UCSD-AML1 (cell line): ENCODE data around the gene REXO4.

Experiments
- DNase-seq: peaks from one replicate; lab custom pipeline; 2025; ENCODE audit not compliant: unreplicated experiment; lab: John Stamatoyannopoulos, UW

The REXO4 gene

GRCh38 chr9:133417541-133418461 is at the start of gene REXO4:
Gene REXO4 (minus strand): TSS chr9:133418010. CDS start chr9:133417844, 166 bp downstream.
- DNase-seq = peak; percentile 93

- no peak for DNase-seq
Measured at GRCh38 chr9:133467101-133467500, 49.3 kb upstream of the REXO4 start.

GRCh38 chr9:133465984-133466383 is 48.2 kb upstream of the REXO4 start:
- no peak for DNase-seq

- no peak for DNase-seq
Measured at GRCh38 chr9:133464638-133465037, 46.8 kb upstream of the REXO4 start.

GRCh38 chr9:133463864-133464615 is 46.2 kb upstream of the REXO4 start:
- DNase-seq = no peak

GRCh38 chr9:133463234-133463863 is 45.5 kb upstream of the REXO4 start:
- no peak for DNase-seq

- DNase-seq = no peak
Measured at GRCh38 chr9:133461975-133462374, 44.2 kb upstream of the REXO4 start.

- DNase-seq = no peak
Measured at GRCh38 chr9:133460405-133461175, 42.8 kb upstream of the REXO4 start.

GRCh38 chr9:133459476-133460404 is 41.9 kb upstream of the REXO4 start, which contains the start of gene CACFD1:
Gene CACFD1 (plus strand): TSS chr9:133459978. CDS start chr9:133460067, 89 bp downstream.
- peak; percentile 96 for DNase-seq

GRCh38 chr9:133458643-133459312 is 41.0 kb upstream of the REXO4 start:
- DNase-seq = peak; percentile 35

- DNase-seq = no peak
Measured at GRCh38 chr9:133457748-133458147, 39.9 kb upstream of the REXO4 start.

- DNase-seq = no peak
Measured at GRCh38 chr9:133457233-133457632, 39.4 kb upstream of the REXO4 start.

- no peak for DNase-seq
Measured at GRCh38 chr9:133456409-133456808, 38.6 kb upstream of the REXO4 start.

GRCh38 chr9:133455936-133456335 is 38.1 kb upstream of the REXO4 start:
- no peak for DNase-seq

- DNase-seq = no peak
Measured at GRCh38 chr9:133454943-133455673, 37.3 kb upstream of the REXO4 start.

- no peak for DNase-seq
Measured at GRCh38 chr9:133454325-133454724, 36.5 kb upstream of the REXO4 start.

- DNase-seq = no peak
Measured at GRCh38 chr9:133453651-133454050, 35.8 kb upstream of the REXO4 start.

- no peak for DNase-seq
Measured at GRCh38 chr9:133452562-133452961, 34.8 kb upstream of the REXO4 start.
